Epithelial cell of esophagus (primary cell): ENCODE results near the gene COPS9.

ENCODE experiments used
- DNase-seq: peaks from one replicate; pipeline ENCODE4 v3.0.0; 2010; ENCODE audit warnings: low read depth
- H3K4me3 ChIP-seq: 2 replicates; pipeline ENCODE4 v1.5.1; 2011; ENCODE audit warnings: mild to moderate bottlenecking, low read length, control low read depth
- TF ChIP-seq, protein P1 (sequence below): IDR thresholded peaks from 2 replicates; pipeline ENCODE4 v1.5.1; 2011; ENCODE audit warnings: low read depth, mild to moderate bottlenecking, low read length, control low read depth, inconsistent platforms; ENCODE audit not compliant: insufficient read depth; ENCODE audit errors: missing control alignments

COPS9 gene

DNA sequence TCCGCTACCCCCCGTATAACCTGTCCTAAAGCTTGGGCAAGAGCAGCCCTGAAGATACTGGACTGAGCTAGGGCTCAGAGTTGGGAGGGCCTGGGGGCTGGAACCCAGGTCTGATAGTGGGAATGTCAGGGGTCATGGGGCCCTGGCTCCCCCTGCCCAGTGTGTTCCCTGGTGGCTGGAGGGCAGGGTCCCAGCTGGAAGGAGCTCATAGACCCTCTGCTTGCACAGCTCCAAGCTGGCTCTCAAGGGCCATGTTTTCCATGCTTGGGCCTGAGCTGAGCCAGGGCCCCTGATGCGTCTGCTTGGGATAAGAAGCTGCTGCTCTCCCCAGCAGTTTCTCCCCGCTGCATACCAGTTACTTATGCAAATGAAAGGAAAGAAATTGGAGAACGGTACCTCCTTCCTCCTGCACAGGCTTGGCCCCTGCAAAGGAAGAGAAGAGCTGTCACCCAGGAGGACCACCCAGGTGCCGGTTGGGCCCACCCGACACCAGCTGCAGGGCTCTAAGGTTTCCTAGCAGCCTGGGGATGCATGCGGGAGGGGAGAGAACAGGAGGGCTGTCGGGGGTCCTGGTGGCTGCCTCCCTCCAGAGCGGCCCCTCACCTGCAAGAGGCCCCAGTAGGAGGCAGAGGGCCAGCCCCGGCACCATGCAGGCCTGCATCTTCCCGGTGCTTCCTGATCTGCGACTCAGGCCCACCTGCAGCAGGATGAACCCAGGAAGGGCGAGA, 3.7 kb upstream of the COPS9 start:
- no peak for DNase-seq
- no peak overlapping the region for H3K4me3 ChIP-seq
- TF ChIP-seq, protein P1, sequence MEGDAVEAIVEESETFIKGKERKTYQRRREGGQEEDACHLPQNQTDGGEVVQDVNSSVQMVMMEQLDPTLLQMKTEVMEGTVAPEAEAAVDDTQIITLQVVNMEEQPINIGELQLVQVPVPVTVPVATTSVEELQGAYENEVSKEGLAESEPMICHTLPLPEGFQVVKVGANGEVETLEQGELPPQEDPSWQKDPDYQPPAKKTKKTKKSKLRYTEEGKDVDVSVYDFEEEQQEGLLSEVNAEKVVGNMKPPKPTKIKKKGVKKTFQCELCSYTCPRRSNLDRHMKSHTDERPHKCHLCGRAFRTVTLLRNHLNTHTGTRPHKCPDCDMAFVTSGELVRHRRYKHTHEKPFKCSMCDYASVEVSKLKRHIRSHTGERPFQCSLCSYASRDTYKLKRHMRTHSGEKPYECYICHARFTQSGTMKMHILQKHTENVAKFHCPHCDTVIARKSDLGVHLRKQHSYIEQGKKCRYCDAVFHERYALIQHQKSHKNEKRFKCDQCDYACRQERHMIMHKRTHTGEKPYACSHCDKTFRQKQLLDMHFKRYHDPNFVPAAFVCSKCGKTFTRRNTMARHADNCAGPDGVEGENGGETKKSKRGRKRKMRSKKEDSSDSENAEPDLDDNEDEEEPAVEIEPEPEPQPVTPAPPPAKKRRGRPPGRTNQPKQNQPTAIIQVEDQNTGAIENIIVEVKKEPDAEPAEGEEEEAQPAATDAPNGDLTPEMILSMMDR: no peak

DNA sequence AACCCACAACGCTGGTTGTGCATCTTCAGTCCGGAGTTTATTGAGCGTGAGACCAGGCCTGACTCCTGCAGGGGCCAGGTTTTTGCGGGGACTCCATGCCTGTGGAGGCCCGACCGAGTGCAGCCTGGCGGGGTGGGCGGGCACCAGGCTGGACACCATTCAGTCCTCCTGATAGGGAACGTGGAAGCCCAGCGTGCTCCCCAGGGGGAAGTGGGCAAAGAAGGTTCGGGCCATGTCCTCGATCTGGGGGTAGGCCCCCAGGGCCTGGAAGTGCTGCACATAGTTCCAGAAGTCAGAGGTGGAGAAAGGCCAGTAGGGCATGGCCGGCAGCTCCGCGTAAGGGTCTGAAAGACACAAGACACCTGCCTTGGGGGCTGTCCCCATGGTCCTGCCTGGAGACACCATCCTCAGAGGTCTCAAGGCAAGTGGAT, 2.9 kb upstream of the COPS9 start:
- no peak for DNase-seq
- no peak overlapping the region for H3K4me3 ChIP-seq
- TF ChIP-seq, protein P1: no peak

DNA sequence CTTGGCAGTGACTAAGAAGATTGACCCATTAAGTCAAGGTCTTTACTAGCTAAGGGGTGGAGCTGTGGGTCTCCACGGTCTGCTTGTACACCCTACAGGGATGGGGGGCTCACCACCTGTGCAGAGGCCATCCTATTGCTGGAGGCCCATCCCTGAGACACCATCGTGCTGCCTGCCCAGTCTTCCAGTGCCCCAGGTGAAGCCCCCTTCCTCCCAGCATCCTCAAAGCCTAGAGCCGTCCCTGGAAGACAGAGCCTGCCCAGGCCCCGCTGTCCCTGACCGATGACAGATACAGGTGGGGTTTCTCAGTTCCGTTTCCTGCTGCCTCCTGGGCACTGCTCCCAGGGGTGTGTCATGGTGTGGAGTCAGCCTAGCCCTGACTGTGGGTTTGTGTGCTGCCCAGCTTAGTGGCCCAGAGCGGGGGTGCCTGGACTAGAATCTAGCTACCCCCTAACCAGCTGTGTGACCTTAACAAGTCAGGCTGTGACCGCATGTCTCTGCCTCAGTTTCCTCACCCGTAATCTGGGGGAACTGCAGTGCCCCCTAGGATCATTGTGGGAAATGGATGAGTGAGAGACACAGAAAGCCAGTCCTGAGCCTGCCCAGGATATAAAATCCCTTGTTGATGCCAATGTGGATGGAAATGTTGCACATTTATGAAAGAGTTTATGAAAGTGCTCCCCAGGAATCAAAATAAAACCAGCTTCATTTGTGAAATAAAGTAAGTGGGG, 2.3 kb upstream of the COPS9 start:
- peak; percentile 63 for DNase-seq
- H3K4me3 ChIP-seq: no peak overlapping the region
- TF ChIP-seq, protein P1: no peak

DNA sequence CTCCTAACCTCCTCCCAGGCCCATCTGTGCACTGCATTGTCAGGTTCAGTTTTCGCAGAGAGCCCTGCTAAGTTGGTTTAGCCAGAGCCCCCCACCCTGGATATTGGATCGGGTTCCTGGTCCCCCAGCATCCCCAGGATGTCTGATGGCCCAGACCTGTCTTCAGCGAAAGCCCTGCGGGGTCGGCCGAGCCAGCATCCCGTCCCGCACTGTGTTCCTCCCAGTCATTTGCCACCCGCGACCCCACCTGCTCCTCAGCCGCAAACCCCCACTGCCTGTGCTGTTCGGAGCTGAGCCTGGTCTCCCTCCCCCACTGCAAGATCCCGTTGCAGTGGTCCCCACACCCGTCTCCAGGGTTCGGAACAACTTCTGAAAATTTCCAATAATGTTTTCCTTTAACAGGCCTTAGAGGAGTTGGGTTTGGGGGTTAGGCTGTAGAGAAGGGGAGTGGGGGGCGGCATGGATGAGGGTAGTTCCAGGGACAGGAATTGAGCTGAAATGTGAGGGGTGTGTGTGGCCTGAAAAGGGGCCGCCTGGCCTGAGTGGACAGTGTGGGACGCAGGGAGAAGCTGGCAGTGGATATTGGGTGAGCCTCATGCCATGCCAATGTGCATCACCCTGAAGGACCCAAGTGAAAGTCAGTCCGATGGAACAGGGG, 1.6 kb upstream of the COPS9 start:
- TF ChIP-seq, protein P1: no peak
- no peak overlapping the region for H3K4me3 ChIP-seq
- no peak for DNase-seq

DNA sequence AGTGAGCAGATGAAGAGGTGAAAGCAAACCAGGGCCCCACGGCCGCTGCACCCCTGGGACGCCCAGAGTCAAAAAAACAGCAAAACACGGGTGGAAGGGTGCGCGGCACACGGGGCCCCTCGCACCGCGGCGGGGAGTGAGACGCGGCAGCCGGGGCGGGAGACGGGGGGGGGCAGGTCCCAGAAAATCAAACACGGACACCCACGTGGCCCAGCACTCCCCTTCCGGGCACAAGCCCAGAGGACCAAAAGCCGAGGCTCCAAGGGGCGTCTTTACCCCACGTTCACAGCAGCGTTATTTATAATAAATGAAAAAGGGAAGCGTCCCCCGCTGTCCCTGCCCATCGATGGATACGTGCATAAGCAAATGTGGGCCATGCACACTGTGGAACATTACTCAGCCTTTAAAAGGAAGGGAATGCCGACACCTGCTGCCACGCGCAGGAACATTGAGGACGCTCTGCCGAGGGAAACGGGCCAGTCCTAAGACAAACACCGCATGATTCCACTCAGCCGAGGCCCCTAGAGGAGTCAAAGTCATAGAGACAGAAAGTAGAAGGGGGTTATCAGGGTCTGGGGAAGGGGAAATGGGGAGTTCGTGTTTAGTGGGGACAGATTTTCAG, 677 bp upstream of the COPS9 start:
- peak overlapping the region; percentile 92 for H3K4me3 ChIP-seq
- TF ChIP-seq, protein P1: no peak
- DNase-seq: no peak

DNA sequence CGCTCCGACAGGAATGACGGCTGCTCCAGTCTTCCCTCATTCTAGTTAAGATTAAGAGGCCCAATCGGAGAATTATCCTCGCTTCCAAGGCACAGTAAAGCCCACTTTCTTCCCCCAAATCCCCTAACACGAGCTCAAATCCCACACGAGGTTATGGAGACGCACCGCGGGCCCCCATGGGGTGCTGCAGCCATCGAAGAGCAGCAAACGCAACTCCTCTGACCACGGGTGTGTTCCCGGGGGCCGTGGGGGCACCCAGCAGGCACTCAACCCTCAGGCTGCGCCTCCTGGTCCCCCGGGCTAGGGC, 446 bp downstream of the COPS9 start:
- TF ChIP-seq, protein P1: no peak
- DNase-seq: no peak
- H3K4me3 ChIP-seq: peak overlapping the region; percentile 92
